IMR-90 (cell line): ENCODE results near the gene ZNFX1. TPM values are rescaled to one million over a fixed set of nuclear protein-coding genes. Genes with fewer than 3 reads are reported as not detected.

ENCODE experiments used
- ATAC-seq: fragments of 200-7000 bp; cut with Tn5 transposase; 2 replicates; pipeline ENCODE4 v1.9.1; 2020; ENCODE audit warnings: low read depth, mild to moderate bottlenecking, moderate library complexity
- BruUV-seq: library from RNA; stranded (reverse); fragments of 400-500 nt; replicated peaks from 2 replicates; lab custom pipeline; 2021; lab: Mats Ljungman, UMichigan
- CTCF ChIA-PET: fragments of 300-600 bp; formaldehyde crosslinking; extraction: SDS; loops from one replicate; lab custom pipeline; 2021; ENCODE audit warnings: antibody characterized with exemption; lab: Yijun Ruan, JAX
- POLR2A ChIA-PET: fragments of 300-600 bp; sonication (Branson Sonifier 250); formaldehyde crosslinking; loops from one replicate; lab custom pipeline; 2022; ENCODE audit warnings: antibody characterized with exemption; ENCODE audit not compliant: unreplicated experiment; lab: Charles Lee
- DNase-seq: peaks from one replicate; pipeline ENCODE4 v3.0.0; 2013
- H2AFZ ChIP-seq: replicated peaks from 2 replicates; pipeline ENCODE3; 2013; ENCODE audit warnings: low read length, mild to moderate bottlenecking; ENCODE audit not compliant: poor library complexity
- H2AK5ac ChIP-seq: 2 replicates; pipeline ENCODE4 v1.6.1; 2013; ENCODE audit warnings: low read depth, low read length, inconsistent platforms
- H2AK9ac ChIP-seq: replicated peaks from 2 replicates; pipeline ENCODE3; 2013; ENCODE audit warnings: mild to moderate bottlenecking, low read depth, low read length, moderate library complexity; ENCODE audit not compliant: poor library complexity
- H2BK120ac ChIP-seq: 2 replicates; pipeline ENCODE4 v1.6.1; 2013; ENCODE audit warnings: low read depth, low read length, inconsistent platforms
- H2BK15ac ChIP-seq: 3 replicates; pipeline ENCODE4 v1.6.1; 2013; ENCODE audit warnings: low read depth, low read length, inconsistent platforms
- H2BK20ac ChIP-seq: 2 replicates; pipeline ENCODE4 v1.6.1; 2013; ENCODE audit warnings: low read depth, mild to moderate bottlenecking, inconsistent platforms, low read length, moderate library complexity
- H2BK5ac ChIP-seq: 2 replicates; pipeline ENCODE4 v1.6.1; 2013; ENCODE audit warnings: mild to moderate bottlenecking, low read depth, low read length, inconsistent platforms; ENCODE audit not compliant: poor library complexity, severe bottlenecking
- H3K14ac ChIP-seq: replicated peaks from 2 replicates; pipeline ENCODE4 v1.6.1; 2013; ENCODE audit warnings: low read depth, low read length, inconsistent platforms
- H3K18ac ChIP-seq: 2 replicates; pipeline ENCODE4 v1.6.1; 2013; ENCODE audit warnings: low read depth, low read length, control low read depth
- H3K23ac ChIP-seq: 2 replicates; pipeline ENCODE4 v1.6.1; 2013; ENCODE audit warnings: low read depth, low read length, inconsistent platforms
- H3K27ac ChIP-seq: 2 replicates; pipeline ENCODE4 v1.5.1; 2013; ENCODE audit warnings: mild to moderate bottlenecking, control low read depth, low read length; ENCODE audit not compliant: insufficient read depth
- H3K27me3 ChIP-seq: 2 replicates; pipeline ENCODE4 v1.6.1; 2013; ENCODE audit warnings: low read length; ENCODE audit not compliant: control insufficient read depth, insufficient read depth
- H3K36me3 ChIP-seq: 2 replicates; pipeline ENCODE4 v1.6.1; 2013; ENCODE audit warnings: low read length, mixed read lengths; ENCODE audit not compliant: control insufficient read depth, insufficient read depth
- H3K4ac ChIP-seq: 2 replicates; pipeline ENCODE4 v1.6.1; 2013; ENCODE audit warnings: low read depth, low read length, inconsistent platforms
- H3K4me1 ChIP-seq: 2 replicates; pipeline ENCODE4 v1.6.1; 2013; ENCODE audit warnings: low read length, mixed read lengths; ENCODE audit not compliant: control insufficient read depth, insufficient read depth
- H3K4me2 ChIP-seq: 2 replicates; pipeline ENCODE4 v1.6.1; 2013; ENCODE audit warnings: low read depth, mild to moderate bottlenecking, control low read depth, low read length, moderate library complexity
- H3K4me3 ChIP-seq: 2 replicates; pipeline ENCODE4 v1.5.1; 2013; ENCODE audit warnings: low read depth, mild to moderate bottlenecking, control low read depth, low read length, moderate library complexity; ENCODE audit not compliant: insufficient read depth
- H3K56ac ChIP-seq: 2 replicates; pipeline ENCODE4 v1.6.1; 2013; ENCODE audit warnings: low read length, inconsistent platforms; ENCODE audit not compliant: insufficient read depth; ENCODE audit errors: extremely low read depth
- H3K79me1 ChIP-seq, 2 experiments: 2 replicates each; pipeline ENCODE4 v1.6.1; 2013; ENCODE audit warnings: low read length in 2 of 2, inconsistent platforms in 1 of 2, low read depth in 1 of 2
- H3K9ac ChIP-seq: 2 replicates; pipeline ENCODE4 v1.6.1; 2013; ENCODE audit warnings: low read depth, low read length, control low read depth
- H3K9me1 ChIP-seq: 2 replicates; pipeline ENCODE4 v1.6.1; 2013; ENCODE audit warnings: low read length, inconsistent platforms; ENCODE audit not compliant: insufficient read depth
- H3K9me3 ChIP-seq: 2 replicates; pipeline ENCODE4 v1.6.1; 2013; ENCODE audit warnings: low read length; ENCODE audit not compliant: control insufficient read depth, insufficient read depth
- H4K20me1 ChIP-seq: 2 replicates; pipeline ENCODE4 v1.6.1; 2013; ENCODE audit warnings: low read length, inconsistent platforms; ENCODE audit not compliant: insufficient read depth
- H4K5ac ChIP-seq: 2 replicates; pipeline ENCODE4 v1.6.1; 2013; ENCODE audit warnings: mild to moderate bottlenecking, low read depth, low read length, control low read depth
- H4K8ac ChIP-seq, 2 experiments: 2 replicates each; pipeline ENCODE4 v1.6.1; 2013; ENCODE audit warnings: low read depth in 2 of 2, low read length in 2 of 2, control low read depth in 1 of 2, inconsistent platforms in 1 of 2
- H4K91ac ChIP-seq: 2 replicates; pipeline ENCODE4 v1.6.1; 2013; ENCODE audit warnings: low read depth, low read length, inconsistent platforms; ENCODE audit not compliant: insufficient read depth
- FOS ChIP-seq: fragments of 150-350 bp; IDR thresholded peaks from 2 replicates; pipeline ENCODE4 v1.6.1; 2016; ENCODE audit warnings: low read depth, low read length
- WGBS, 2 experiments: methylation state at CpG; one replicate each; pipeline versions ENCODE4 v1.1.5 to v1.1.7; 2013; ENCODE audit warnings: missing lambda C conversion rate in 2 of 2; ENCODE audit not compliant: insufficient read length in 1 of 2; ENCODE audit errors: extremely low coverage in 2 of 2; 5-methylcytosine and 5-hydroxymethylcytosine counted together
- dilution Hi-C: fragments of 300-500 bp; cut with HindIII; formaldehyde crosslinking; loops from one replicate; pipeline ENCODE4 v1.14.3; 2018; ENCODE audit warnings: low sequenced_read_pairs; ENCODE audit not compliant: unreplicated experiment
- in situ Hi-C: fragments of 300-500 bp; cut with MboI; formaldehyde crosslinking; loops from 3 replicates; pipeline ENCODE4 v1.14.3; 2019; ENCODE audit warnings: low sequenced_read_pairs, inconsistent platforms, mixed read lengths
- intact Hi-C: fragments of 100-400 bp; cut with micrococcal nuclease; formaldehyde crosslinking; loops from 2 replicates; pipeline ENCODE4 v1.10.0; 2022
- polyA plus RNA-seq, 3 experiments: library from polyadenylated mRNA; depleted of rRNA; stranded (reverse); fragments of >200 nt; gene quantifications; 2 replicates each; pipeline ENCODE4 v1.2.3, GENCODE V29; 2012; ENCODE audit warnings: low replicate concordance in 1 of 3
- total RNA-seq: library from RNA; depleted of rRNA; stranded (reverse); fragments of >200 nt; gene quantifications from 2 replicates; pipeline ENCODE4 v1.2.3, GENCODE V29; 2012

Gene ZNFX1
- total and polyA plus RNA-seq, 2 of the 4 experiments (the other 2 are of a cell fraction): 10.9 to 60.9 TPM

DNA sequence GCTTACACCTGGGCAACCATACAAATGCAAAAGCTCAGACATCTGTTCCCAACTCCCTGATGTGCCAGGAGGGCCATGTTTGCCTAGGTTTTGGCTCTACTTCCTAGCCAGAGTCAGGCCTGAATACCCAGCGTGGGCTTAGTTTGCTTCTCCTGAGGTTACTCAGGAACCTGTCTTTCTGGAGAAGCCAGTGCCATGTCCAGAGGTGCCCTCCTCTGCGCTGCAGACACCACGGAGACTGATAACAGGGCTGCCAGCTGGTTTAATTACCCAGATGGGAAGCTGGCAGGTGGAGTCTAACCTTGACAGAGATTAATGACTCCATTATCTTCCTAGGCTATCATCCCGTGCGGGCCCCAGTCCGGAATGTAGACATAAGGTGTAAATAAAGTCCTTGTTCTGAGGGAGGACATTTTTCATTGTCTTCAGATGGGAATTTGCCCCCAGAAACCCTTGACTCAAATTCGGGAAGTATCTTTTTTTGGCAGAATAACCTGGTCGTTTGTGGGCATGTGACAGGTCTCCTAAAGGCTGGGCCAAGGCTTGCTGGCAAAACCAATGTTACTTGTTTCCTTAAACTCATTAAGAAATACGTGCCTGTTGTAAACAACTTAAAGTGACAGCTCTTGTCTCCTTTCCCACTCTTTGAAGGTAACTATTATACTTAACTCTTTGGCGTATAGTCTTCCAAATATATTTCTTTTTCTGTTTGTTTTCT is 29.2 kb upstream of the ZNFX1 start:
- no peak overlapping the region for H2BK20ac ChIP-seq
- H3K4ac ChIP-seq: no peak overlapping the region
- no peak overlapping the region for H2AK9ac ChIP-seq
- ChIA-PET CTCF (no interaction called here), POLR2A (no interaction called here)
- H3K9me1 ChIP-seq: no peaks in the 10 kb centered on the region
- no peak overlapping the region for H3K4me2 ChIP-seq
- no peak for TF ChIP-seq FOS
- no peaks in the 10 kb centered on the region for H3K4me1 ChIP-seq
- H3K56ac ChIP-seq: no peak overlapping the region
- H3K4me3 ChIP-seq: no peak overlapping the region
- DNase-seq: no peak
- H2BK15ac ChIP-seq: no peak overlapping the region
- no peaks in the 10 kb centered on the region for H3K79me1 ChIP-seq
- WGBS, 2 experiments: 26% methylated on average over 3 of the region's 10 CpGs; no CpG with 5 or more reads in 1 of the 2 experiments
- no peak overlapping the region for H3K27ac ChIP-seq
- no TSS peak for BruUV-seq
- no peak overlapping the region for H4K91ac ChIP-seq
- H4K20me1 ChIP-seq: no peaks in the 10 kb centered on the region
- no peak overlapping the region for H3K23ac ChIP-seq
- no peak overlapping the region for H2AK5ac ChIP-seq
- dilution Hi-C loops: no loop called here
- no peak overlapping the region for H4K5ac ChIP-seq
- H4K8ac ChIP-seq: no peak overlapping the region
- in situ Hi-C loops: no loop called here
- no peak overlapping the region for H2BK120ac ChIP-seq
- peaks cover 27% of the 10 kb centered on the region for H3K27me3 ChIP-seq
- H3K9me3 ChIP-seq: peaks cover 4% of the 10 kb centered on the region
- H3K9ac ChIP-seq: no peak overlapping the region
- H3K18ac ChIP-seq: no peak overlapping the region
- H2AFZ ChIP-seq: no peak overlapping the region
- intact Hi-C loops: no loop called here
- no peak for ATAC-seq
- H3K14ac ChIP-seq: no peak overlapping the region
- no peak overlapping the region for H2BK5ac ChIP-seq
- no peaks in the 10 kb centered on the region for H3K36me3 ChIP-seq
